Bronchial epithelial cell (primary cell): ENCODE measurements around the gene PHOX2B. TPM values are rescaled to one million over a fixed set of nuclear protein-coding genes. Genes with fewer than 3 reads are reported as not detected.

Experiments
- DNase-seq: peaks from one replicate; pipeline ENCODE4 v3.0.0-alpha.2; 2010; ENCODE audit warnings: low read depth
- FAIRE-seq: peaks from 2 replicates; lab custom pipeline; 2011; peaks lifted over from hg19 to GRCh38; lab: Jason Lieb, UNC
- H3K27me3 ChIP-seq: 2 replicates; pipeline ENCODE4 v1.5.1; 2011; ENCODE audit warnings: low read length; ENCODE audit not compliant: control insufficient read depth, insufficient read depth
- H3K36me3 ChIP-seq: 2 replicates; pipeline ENCODE4 v1.5.1; 2011; ENCODE audit warnings: low read length; ENCODE audit not compliant: control insufficient read depth, insufficient read depth
- H3K4me3 ChIP-seq: 2 replicates; pipeline ENCODE4 v1.5.1; 2011; ENCODE audit warnings: mild to moderate bottlenecking, low read depth, low read length, control low read depth
- CTCF ChIP-seq: IDR thresholded peaks from 2 replicates; pipeline ENCODE4 v1.5.1; 2011; ENCODE audit warnings: mild to moderate bottlenecking, moderate library complexity, low read length, control low read depth, inconsistent platforms; ENCODE audit not compliant: insufficient read depth, severe bottlenecking
- total RNA-seq: library from RNA; depleted of rRNA; stranded (reverse); fragments of >200 nt; gene quantifications from 2 replicates; pipeline ENCODE4 v1.2.1, GENCODE V29; 2014

The PHOX2B gene
- total RNA-seq, 1 donor from 2014 or later = not detected

GRCh38 chr4:41747230-41748055 is 1.1 kb downstream of the PHOX2B start:
- H3K4me3 ChIP-seq = no peak overlapping the region
- DNase-seq (no peak), FAIRE-seq (no peak)
- H3K27me3 ChIP-seq = peaks cover 69% of the 10 kb centered on the region
- H3K36me3 ChIP-seq = no peaks in the 10 kb centered on the region
- no peak for TF ChIP-seq CTCF

- no peaks in the 10 kb centered on the region for H3K36me3 ChIP-seq
- no peak overlapping the region for H3K4me3 ChIP-seq
- no peak for TF ChIP-seq CTCF
- peaks cover 64% of the 10 kb centered on the region for H3K27me3 ChIP-seq
- FAIRE-seq (no peak), DNase-seq (no peak)
Measured at GRCh38 chr4:41746440-41747229, 1.9 kb downstream of the PHOX2B start.

GRCh38 chr4:41746025-41746439 is 2.5 kb downstream of the PHOX2B start:
- FAIRE-seq (no peak), DNase-seq (no peak)
- H3K27me3 ChIP-seq = peaks cover 60% of the 10 kb centered on the region
- no peaks in the 10 kb centered on the region for H3K36me3 ChIP-seq
- no peak overlapping the region for H3K4me3 ChIP-seq
- no peak for TF ChIP-seq CTCF

GRCh38 chr4:41745292-41746024 is 3.1 kb downstream of the PHOX2B start:
- H3K4me3 ChIP-seq = no peak overlapping the region
- peaks cover 54% of the 10 kb centered on the region for H3K27me3 ChIP-seq
- no peak for FAIRE-seq
- no peak for TF ChIP-seq CTCF
- DNase-seq = no peak
- no peaks in the 10 kb centered on the region for H3K36me3 ChIP-seq

GRCh38 chr4:41744572-41745291 is 3.8 kb downstream of the PHOX2B start:
- FAIRE-seq = no peak
- no peaks in the 10 kb centered on the region for H3K36me3 ChIP-seq
- peaks cover 49% of the 10 kb centered on the region for H3K27me3 ChIP-seq
- DNase-seq = no peak
- no peak overlapping the region for H3K4me3 ChIP-seq
- no peak for TF ChIP-seq CTCF
